Measurements from ENCODE around the gene PCDH15.

GRCh38 chr10:54010337-54010933 lies 790.6 kb downstream of the PCDH15 start:
- no peak for TF ChIP-seq CTCF (IDR thresholded peaks at IDR 0.05; ENCODE audit: insufficient read depth, low read length, poor library complexity, severe bottlenecking)
- TF ChIP-seq EZH2phosphoT487 (conservative IDR thresholded peaks at IDR 0.05; ENCODE audit: low read length), result no peak
